Sigmoid colon (tissue), 4 donors: ENCODE results near the gene SORBS1.

Experiments
- CTCF ChIP-seq, 4 experiments: fragments of 450-650 bp in 3 of 4; fragments of 200-600 bp in 1 of 4; IDR thresholded peaks; one replicate each; pipeline ENCODE4 v1.5.1; 2016 to 2019; ENCODE audit warnings: antibody characterized with exemption in 4 of 4, mild to moderate bottlenecking in 3 of 4, moderate library complexity in 2 of 4
- EP300 ChIP-seq, 4 donors: sonication (generic); formaldehyde crosslinking; IDR thresholded peaks; one replicate each; pipeline ENCODE4 v1.6.1; 2017; ENCODE audit warnings: antibody characterized with exemption in 4 of 4
- POLR2A ChIP-seq, 2 donors: fragments of 450-650 bp; IDR thresholded peaks; one replicate each; pipeline ENCODE4 v1.6.1; 2016; ENCODE audit warnings: antibody characterized with exemption in 2 of 2, mild to moderate bottlenecking in 2 of 2, moderate library complexity in 2 of 2

GRCh38 chr10:95341716-95342130 lies 219.4 kb downstream of the SORBS1 start:
- no peak for TF ChIP-seq CTCF (IDR thresholded peaks at IDR 0.05)
- no peak for TF ChIP-seq POLR2A (IDR thresholded peaks at IDR 0.05)
- no peak for TF ChIP-seq EP300 (IDR thresholded peaks at IDR 0.05)
